ENCODE results near the gene NADK.

NADK gene

DNA sequence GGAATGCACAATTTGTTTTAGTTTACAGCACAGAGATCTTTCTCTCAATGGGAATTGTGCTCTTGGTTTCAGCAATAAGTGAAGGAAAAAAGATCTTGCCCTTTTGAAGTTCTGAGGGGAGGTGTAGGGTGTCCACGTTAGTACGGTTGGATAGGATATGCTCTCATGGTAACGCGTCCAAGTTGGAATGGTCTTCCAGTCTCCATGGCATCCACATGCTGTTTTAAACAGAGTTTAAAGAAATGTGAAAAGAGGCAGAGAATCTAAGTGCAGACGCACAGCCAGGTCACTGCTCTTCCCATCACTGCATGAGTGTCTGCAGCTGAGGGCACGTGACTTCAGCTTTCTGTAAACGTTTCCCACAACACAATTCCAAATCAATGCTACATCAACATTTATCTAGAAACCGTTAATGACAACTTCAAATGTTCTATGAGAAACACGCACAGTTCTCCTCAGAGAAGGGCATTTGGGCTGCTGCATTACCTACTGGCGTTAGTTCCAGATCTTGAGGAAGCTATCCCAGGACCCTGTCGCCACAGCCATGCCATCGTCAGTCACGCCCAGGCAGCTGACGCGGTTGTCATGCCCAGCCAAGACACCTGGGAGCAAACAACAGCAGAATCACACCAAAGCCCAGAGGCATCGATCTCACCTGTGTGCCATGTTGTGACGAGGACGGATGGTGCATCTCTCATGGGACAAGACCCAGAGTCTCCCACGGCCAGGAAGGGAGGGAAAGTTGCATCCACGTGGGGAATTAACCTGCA lies 8.8 kb upstream of the NADK start:
- no peak for DNase-seq

- DNase-seq, result no peak
Observed at GRCh38 chr1:1785666-1786065, 7.4 kb upstream of the NADK start.

DNA sequence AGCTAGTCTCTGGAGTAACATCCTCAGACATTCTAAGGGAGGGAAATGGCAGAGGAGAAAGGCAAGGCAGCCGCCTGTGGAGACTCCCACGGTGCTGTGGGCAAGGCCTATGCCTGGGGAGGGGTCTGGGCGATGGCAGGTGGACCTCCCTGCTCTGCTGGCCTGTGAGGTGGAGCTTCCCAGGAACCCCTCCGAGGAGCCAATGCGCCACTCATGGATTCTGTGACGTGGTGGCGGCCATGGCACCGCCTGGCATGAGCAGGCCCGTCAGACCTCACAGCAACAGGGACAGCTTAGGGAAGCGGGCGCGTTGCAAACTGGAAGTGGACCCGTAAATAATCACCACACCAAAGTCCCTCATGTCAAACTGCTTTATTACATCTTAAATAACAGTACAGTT lies 6.7 kb upstream of the NADK start:
- no peak for DNase-seq

- DNase-seq, result no peak
Observed at GRCh38 chr1:1783320-1783719, 5.0 kb upstream of the NADK start.

DNA sequence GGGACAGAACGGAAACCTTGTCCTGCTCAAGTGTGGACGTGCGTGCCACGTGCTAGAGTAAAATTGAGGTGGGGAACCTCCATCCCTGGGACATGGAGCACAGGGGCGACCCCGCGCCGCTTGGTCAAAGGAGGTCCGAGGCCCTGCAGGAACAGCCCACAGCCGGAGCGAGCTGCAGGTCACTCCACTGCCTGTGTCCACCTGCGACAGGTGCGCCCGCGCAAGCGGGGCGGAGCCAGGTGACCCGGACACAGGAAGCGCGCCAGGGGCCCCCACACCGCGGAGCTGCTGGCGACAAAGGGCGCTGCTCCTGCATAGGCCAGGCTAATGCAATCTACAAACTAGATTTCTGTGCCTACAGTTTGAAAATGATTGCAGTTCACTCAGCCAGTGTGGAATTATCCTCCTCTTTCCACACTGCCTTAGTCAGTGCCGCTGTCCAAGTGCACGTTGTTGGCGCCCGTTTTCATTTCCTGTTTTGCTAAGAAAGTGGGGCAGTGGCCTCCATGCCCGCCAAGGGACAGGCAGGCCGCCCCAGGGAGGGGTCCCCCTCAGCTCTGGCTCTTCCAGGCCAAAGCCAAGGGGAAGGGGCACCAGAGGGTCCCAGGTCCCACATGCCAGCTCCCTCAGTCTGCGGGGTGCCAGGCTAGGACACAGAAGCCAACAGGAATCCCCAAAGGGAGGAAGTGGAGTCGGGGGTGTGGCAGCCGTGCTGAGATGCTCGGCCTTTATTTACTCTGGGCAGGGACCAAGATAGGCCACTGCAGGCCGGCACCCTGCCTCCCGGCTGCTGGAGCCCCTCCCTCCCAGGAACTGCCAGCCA lies 4.3 kb upstream of the NADK start:
- peak; percentile 72 for DNase-seq

GRCh38 chr1:1781526-1781903 lies 3.2 kb upstream of the NADK start:
- DNase-seq, result no peak

DNA sequence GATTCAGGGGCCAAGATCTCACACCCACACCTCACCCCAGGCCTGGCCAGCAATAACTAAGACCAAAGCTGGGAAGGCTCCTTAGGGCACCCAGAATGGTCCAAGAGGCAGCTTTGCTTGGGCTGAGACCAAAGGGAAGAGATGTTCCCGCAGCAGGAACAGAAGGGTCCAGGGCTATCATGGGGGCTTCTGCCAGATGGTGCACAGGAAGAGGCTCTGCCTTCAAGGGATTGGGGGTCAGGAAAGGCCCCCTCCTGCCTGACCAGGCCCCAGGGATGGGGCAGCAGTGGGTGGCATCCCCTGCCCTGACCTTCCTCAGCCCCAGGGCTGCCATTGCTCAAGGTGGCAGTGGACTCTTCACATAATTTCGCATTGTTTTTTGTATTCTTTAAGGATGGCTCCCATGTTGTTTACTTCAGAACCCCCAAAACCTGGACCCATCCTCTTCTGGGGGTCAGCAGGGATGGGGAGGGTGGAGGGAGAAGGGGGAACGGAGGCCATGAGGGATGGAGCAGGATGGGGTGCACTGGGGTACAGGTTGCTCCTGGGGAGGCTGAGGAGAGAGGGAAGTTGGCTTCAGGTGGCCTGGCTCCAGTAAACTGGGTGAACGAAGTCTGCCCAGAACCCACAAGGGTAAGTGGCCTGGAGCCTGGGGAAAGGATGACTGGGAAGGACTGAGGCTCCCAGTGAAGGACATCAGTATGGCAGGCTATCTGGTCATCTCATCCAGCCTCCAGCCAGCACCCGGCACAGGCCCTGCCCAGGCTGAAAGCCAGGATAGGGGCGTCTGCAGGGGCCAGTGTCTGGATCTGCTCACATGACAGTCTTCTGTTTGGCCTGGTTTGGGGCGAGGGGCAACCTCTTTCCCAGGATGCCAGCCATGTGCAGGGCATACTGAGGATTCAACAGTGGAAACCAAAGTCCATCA lies 2.6 kb upstream of the NADK start:
- no peak for DNase-seq

GRCh38 chr1:1779691-1780597 lies 1.7 kb upstream of the NADK start:
- peak; percentile 63 for DNase-seq

GRCh38 chr1:1779320-1779675 lies 1.0 kb upstream of the NADK start:
- no peak for DNase-seq

GRCh38 chr1:1778663-1779319 lies 521 bp upstream of the NADK start:
- DNase-seq, result peak; percentile 83

GRCh38 chr1:1777583-1777899 lies 729 bp downstream of the NADK start:
- DNase-seq, result no peak

DNA sequence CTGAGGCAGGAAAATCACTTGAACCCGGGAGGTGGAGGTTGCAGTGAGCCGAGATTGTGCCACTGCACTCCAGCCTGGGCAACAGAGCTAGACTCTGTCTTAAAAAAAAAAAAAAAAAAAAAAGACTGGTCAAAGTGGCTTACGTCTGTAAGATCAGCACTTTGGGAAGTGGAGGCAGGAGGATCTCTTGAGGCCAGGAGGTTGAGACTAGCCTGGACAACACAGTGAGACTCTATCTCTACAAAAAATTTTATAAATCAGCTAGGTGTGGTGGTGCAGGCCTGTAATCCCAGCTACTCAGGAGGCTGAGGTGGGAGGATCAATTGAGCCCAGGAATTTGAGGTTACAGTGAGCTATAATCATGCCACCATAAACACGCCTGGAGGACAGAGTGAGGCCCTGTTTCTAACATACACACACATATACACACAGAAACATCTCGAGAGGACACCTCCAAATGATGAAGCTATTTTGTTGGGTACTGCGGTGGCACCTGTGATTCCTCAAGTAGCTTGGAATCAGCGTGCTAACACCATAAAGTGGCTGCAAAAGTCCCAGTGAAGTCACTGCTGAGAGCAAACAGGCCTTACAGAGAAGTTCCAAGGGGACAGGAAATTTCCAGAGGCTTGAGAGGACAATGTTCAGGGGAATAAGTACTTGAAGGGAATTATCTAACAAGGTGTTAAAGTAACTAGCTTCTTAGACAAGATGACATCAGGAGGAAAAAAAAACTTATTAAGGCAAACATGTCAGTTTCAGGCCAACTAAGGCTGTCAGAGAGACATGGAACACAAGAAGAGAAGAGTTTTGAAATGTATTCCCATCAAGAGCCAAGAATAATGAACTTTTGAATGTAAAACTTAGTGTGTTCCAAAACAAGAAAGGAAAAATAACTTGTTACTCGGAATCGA lies 1.3 kb downstream of the NADK start:
- DNase-seq, result no peak

- no peak for DNase-seq
Observed at GRCh38 chr1:1775327-1776226, 2.7 kb downstream of the NADK start.

DNA sequence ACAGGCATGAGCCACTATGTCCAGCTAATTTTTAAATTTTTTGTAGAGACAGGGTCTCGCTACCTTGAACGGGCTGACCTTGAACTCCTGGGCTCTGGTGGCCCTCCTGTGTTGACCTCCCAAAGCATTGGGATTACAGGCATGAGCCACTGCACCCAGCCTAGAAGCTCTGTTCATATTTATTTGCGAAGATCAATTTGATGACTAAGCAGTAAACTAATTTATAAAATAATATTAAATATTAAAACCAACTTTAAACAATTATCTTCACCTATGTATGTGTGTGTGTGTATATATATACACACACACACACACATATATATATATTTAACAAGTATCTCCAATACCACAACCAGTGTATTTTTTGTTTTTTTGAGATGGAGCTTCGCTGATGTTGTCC lies 4.4 kb downstream of the NADK start:
- DNase-seq, result no peak

DNA sequence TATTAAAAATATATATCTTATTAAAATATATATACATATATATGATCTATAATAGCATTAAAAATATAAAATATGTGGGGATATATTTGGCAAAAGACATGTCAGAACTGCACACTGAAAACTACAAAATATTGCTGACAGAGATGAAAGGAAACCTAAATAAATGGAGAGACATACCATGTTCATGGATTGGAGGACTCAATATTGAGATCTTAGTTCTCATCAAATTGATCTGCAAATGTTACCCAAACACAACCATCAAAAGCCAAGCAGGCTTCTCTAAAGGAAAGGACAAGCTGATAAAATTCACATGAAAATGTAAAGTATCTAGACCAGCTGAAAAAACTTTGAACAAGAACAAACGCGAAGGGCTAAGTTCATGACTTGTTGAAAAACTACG lies 7.2 kb downstream of the NADK start:
- DNase-seq, result no peak

GRCh38 chr1:1770102-1770501 lies 8.2 kb downstream of the NADK start:
- no peak for DNase-seq

DNA sequence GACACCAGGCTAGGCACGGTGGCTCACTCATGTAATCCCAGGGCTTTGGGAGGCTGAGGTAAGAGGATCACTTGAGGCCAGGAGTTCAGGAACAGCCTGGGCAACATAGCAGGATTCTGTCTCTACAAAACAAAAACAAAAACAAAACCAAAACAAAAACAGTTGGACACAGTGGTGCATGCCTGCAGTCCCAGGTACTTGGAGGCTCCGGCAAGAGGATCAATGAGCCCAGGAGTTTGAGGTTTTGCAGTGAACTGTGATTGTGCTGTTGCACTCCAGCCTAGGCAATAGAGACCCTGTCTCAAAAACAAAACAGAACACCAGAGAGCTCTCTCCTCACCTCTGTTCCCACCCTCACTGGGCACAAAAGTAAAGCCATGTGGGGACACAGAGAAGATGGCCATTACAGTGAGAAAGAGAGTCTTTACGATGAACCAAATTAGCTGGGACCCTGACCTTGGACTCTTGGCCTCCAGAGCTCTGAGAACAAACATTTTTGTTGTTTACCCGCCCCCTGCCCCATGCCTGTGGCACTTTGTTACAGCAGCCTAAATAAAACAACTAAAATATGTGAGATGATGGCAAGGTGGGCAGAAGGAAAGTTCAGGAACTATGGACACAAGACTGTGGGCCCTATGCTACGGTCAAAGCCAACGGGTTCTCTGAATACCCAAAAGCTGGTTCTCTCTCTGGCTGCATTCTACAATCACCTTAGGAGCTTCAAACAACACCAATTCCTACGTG lies 9.8 kb downstream of the NADK start:
- DNase-seq, result no peak

DNA sequence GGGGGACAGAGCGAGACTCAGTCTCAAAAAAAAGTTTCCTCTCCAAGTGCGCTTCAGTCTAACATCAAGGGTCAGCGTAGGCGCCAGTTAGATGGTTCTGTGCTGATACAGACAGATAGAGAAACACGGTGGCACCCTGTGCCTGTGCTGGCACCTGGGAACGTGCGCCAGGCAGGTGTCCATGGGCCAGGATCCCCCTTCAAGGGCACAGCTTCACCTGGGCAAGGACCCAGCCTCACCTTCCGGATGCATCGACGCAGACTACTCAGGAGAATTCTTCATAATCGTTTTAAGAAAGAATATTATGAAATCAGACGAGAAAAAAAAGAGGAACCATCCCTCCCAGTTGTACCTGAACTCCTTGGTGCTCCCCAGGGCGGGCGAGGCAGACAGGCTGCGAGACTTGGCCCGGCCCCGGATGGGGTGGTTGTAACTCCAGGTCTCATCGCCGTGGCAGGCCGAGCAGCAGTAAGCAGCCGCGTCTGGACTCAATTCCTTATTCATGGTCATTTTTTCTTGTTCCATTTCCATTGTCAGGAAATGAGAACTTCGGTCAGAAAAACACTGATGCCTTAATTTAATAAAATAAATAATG lies 13.3 kb downstream of the NADK start:
- DNase-seq, result no peak

Data from femur (tissue), 1 donor.